Neuronal stem cell (in vitro differentiated cells): ENCODE measurements around the gene PPM1D.
"Not testable (repeated sequence)": the region's sequence is repeated elsewhere in the genome, so short reads cannot be mapped to it uniquely, and the experiment has no call there.

ENCODE experiments used
- DNase-seq: peaks from one replicate; pipeline ENCODE4 v3.0.0-alpha.2; 2013; ENCODE audit warnings: low spot score
- H2AFZ ChIP-seq: one replicate; pipeline ENCODE4 v1.6.1; 2013; ENCODE audit warnings: mild to moderate bottlenecking, low read length, inconsistent platforms
- H2AK5ac ChIP-seq: 2 replicates; pipeline ENCODE4 v1.6.1; 2013; ENCODE audit warnings: low read depth, mild to moderate bottlenecking, inconsistent platforms, low read length, moderate library complexity, mixed read lengths
- H2BK120ac ChIP-seq: 2 replicates; pipeline ENCODE4 v1.6.1; 2013; ENCODE audit warnings: low read depth, mild to moderate bottlenecking, inconsistent platforms, low read length, moderate library complexity, mixed read lengths
- H2BK12ac ChIP-seq: one replicate; pipeline ENCODE4 v1.6.1; 2013; ENCODE audit warnings: low read length, inconsistent platforms
- H2BK15ac ChIP-seq: 2 replicates; pipeline ENCODE4 v1.6.1; 2013; ENCODE audit warnings: mild to moderate bottlenecking, low read length, inconsistent platforms, mixed read lengths
- H2BK5ac ChIP-seq: one replicate; pipeline ENCODE4 v1.6.1; 2013; ENCODE audit warnings: inconsistent platforms, mild to moderate bottlenecking, low read length, moderate library complexity
- H3K14ac ChIP-seq: one replicate; pipeline ENCODE4 v1.6.1; 2013; ENCODE audit warnings: low read length, inconsistent platforms
- H3K18ac ChIP-seq: 2 replicates; pipeline ENCODE4 v1.6.1; 2013; ENCODE audit warnings: low read length, inconsistent platforms
- H3K23ac ChIP-seq: 2 replicates; pipeline ENCODE4 v1.6.1; 2013; ENCODE audit warnings: low read depth, mild to moderate bottlenecking, mixed read lengths, low read length, inconsistent platforms; ENCODE audit not compliant: poor library complexity
- H3K27ac ChIP-seq: replicated peaks from 3 replicates; pipeline ENCODE4 v1.5.1; 2013; ENCODE audit warnings: low read length, inconsistent platforms
- H3K27me3 ChIP-seq, 3 experiments: 2 replicates each; pipeline ENCODE4 v1.6.1; 2013; ENCODE audit warnings: low read length in 3 of 3, mild to moderate bottlenecking in 2 of 3, inconsistent platforms in 1 of 3, low read depth in 1 of 3, mixed read lengths in 1 of 3, moderate library complexity in 1 of 3; ENCODE audit not compliant: control insufficient read depth in 3 of 3, insufficient read depth in 3 of 3
- H3K36me3 ChIP-seq, 2 donors: replicated peaks in 1 of 2; 2 replicates each; pipeline ENCODE4 v1.6.1; 2013; ENCODE audit warnings: low read length in 2 of 2; ENCODE audit not compliant: control insufficient read depth in 2 of 2, insufficient read depth in 2 of 2
- H3K4ac ChIP-seq: 2 replicates; pipeline ENCODE4 v1.6.1; 2013; ENCODE audit warnings: inconsistent platforms, mild to moderate bottlenecking, low read length, moderate library complexity
- H3K4me1 ChIP-seq, 2 donors: 1 replicate in 1 of 2; 2 replicates in 1 of 2; pipeline ENCODE4 v1.6.1; 2013; ENCODE audit warnings: low read length in 2 of 2, low read depth in 1 of 2; ENCODE audit not compliant: control insufficient read depth in 2 of 2, insufficient read depth in 1 of 2
- H3K4me2 ChIP-seq: one replicate; pipeline ENCODE4 v1.6.1; 2013; ENCODE audit warnings: mild to moderate bottlenecking, low read length, inconsistent platforms; ENCODE audit not compliant: insufficient read depth, poor library complexity, severe bottlenecking
- H3K4me3 ChIP-seq, 2 donors: 2 replicates each; pipeline ENCODE4 v1.5.1; 2013; ENCODE audit warnings: low read length in 2 of 2, mild to moderate bottlenecking in 2 of 2, inconsistent platforms in 1 of 2, moderate library complexity in 1 of 2
- H3K79me1 ChIP-seq: one replicate; pipeline ENCODE4 v1.6.1; 2013; ENCODE audit warnings: low read depth, mild to moderate bottlenecking, inconsistent platforms, low read length, moderate library complexity
- H3K9ac ChIP-seq: one replicate; pipeline ENCODE4 v1.6.1; 2013; ENCODE audit warnings: mild to moderate bottlenecking, low read depth, low read length, inconsistent platforms; ENCODE audit not compliant: poor library complexity
- H3K9me3 ChIP-seq, 2 donors: replicated peaks in 1 of 2; 2 replicates each; pipeline versions ENCODE3 to v1.6.1; 2013; ENCODE audit warnings: low read length in 2 of 2, mild to moderate bottlenecking in 2 of 2, inconsistent platforms in 1 of 2, low read depth in 1 of 2, mixed read lengths in 1 of 2, moderate library complexity in 1 of 2; ENCODE audit not compliant: control insufficient read depth in 2 of 2, insufficient read depth in 1 of 2
- H4K8ac ChIP-seq: one replicate; pipeline ENCODE4 v1.6.1; 2013; ENCODE audit warnings: low read depth, mild to moderate bottlenecking, inconsistent platforms, low read length, moderate library complexity
- H4K91ac ChIP-seq: one replicate; pipeline ENCODE4 v1.6.1; 2013; ENCODE audit warnings: low read length, low read depth, mild to moderate bottlenecking, inconsistent platforms; ENCODE audit not compliant: poor library complexity
- WGBS, 2 donors: extraction: QIAGEN DNeasy Blood & Tissue Kit; methylation state at CpG; one replicate each; pipeline ENCODE4 v1.1.7; 2013; ENCODE audit warnings: missing lambda C conversion rate in 2 of 2, mixed read lengths in 1 of 2; ENCODE audit not compliant: insufficient read length in 2 of 2, insufficient replicate concordance in 1 of 2; ENCODE audit errors: extremely low coverage in 2 of 2; 5-methylcytosine and 5-hydroxymethylcytosine counted together

PPM1D gene

GRCh38 chr17:60613325-60613724 lies 13.3 kb downstream of the PPM1D start:
- Histone ChIP-seq H2BK15ac (no peak overlapping the region), H3K27me3 (no peaks in the 10 kb centered on the region), H3K4me3 (no peak overlapping the region), H3K4ac (no peak overlapping the region), H3K18ac (no peak overlapping the region), H2BK12ac (no peak overlapping the region), H3K79me1 (peaks cover 9% of the 10 kb centered on the region), H2AFZ (no peak overlapping the region), H3K27ac (no peak overlapping the region), H3K9ac (no peak overlapping the region), H3K23ac (peak overlapping the region; percentile 65), H2BK120ac (no peak overlapping the region), H3K36me3 (peaks cover 0 to 49% of the 10 kb centered on the region in 2 donors), H2AK5ac (no peak overlapping the region), H3K4me1 (no peaks in the 10 kb centered on the region), H4K8ac (no peak overlapping the region), H3K4me2 (no peak overlapping the region), H4K91ac (no peak overlapping the region), H2BK5ac (no peak overlapping the region), H3K14ac (no peak overlapping the region), H3K9me3 (peaks cover 1 to 17% of the 10 kb centered on the region in 2 donors)
- DNase-seq: no peak
- no CpG with 5 or more reads among the region's 19 CpGs for WGBS, 2 donors

GRCh38 chr17:60613796-60614195 lies 13.8 kb downstream of the PPM1D start:
- H3K9me3 ChIP-seq: peaks cover 1 to 16% of the 10 kb centered on the region in 2 donors
- H2BK15ac ChIP-seq, H2BK5ac ChIP-seq, H2AK5ac ChIP-seq, H3K27me3 ChIP-seq, H2BK120ac ChIP-seq, H3K79me1 ChIP-seq, H2BK12ac ChIP-seq, H4K8ac ChIP-seq, H3K4me2 ChIP-seq, H3K27ac ChIP-seq, DNase-seq, H3K9ac ChIP-seq, H2AFZ ChIP-seq, H3K4me1 ChIP-seq, H3K18ac ChIP-seq, H3K4ac ChIP-seq, H4K91ac ChIP-seq, H3K4me3 ChIP-seq, H3K14ac ChIP-seq: not testable (repeated sequence)
- H3K36me3 ChIP-seq: peaks cover 0 to 54% of the 10 kb centered on the region in 2 donors
- peak overlapping the region; percentile 65 for H3K23ac ChIP-seq
- no CpG with 5 or more reads among the region's 20 CpGs for WGBS, 2 donors

GRCh38 chr17:60614247-60614646 lies 14.3 kb downstream of the PPM1D start:
- H3K4me1 ChIP-seq, H2AFZ ChIP-seq, H2BK12ac ChIP-seq, H3K4me3 ChIP-seq, H3K9ac ChIP-seq, H2BK5ac ChIP-seq, H2BK120ac ChIP-seq, H3K79me1 ChIP-seq, H3K4me2 ChIP-seq, H4K8ac ChIP-seq, H3K18ac ChIP-seq, H2AK5ac ChIP-seq, H4K91ac ChIP-seq, H3K27me3 ChIP-seq, DNase-seq, H3K4ac ChIP-seq, H3K14ac ChIP-seq, H3K27ac ChIP-seq, H2BK15ac ChIP-seq, H3K23ac ChIP-seq: not testable (repeated sequence)
- H3K36me3 ChIP-seq: peaks cover 0 to 54% of the 10 kb centered on the region in 2 donors
- no CpG with 5 or more reads among the region's 3 CpGs for WGBS, 2 donors
- peaks cover 1 to 20% of the 10 kb centered on the region in 2 donors for H3K9me3 ChIP-seq

- Histone ChIP-seq H3K9me3 (peaks cover 1 to 20% of the 10 kb centered on the region in 2 donors), H4K91ac (no peak overlapping the region), H3K4me2 (no peak overlapping the region), H3K9ac (no peak overlapping the region), H3K27me3 (no peaks in the 10 kb centered on the region), H4K8ac (no peak overlapping the region), H3K23ac (no peak overlapping the region), H2BK12ac (no peak overlapping the region), H3K27ac (no peak overlapping the region), H2BK5ac (no peak overlapping the region), H2BK15ac (no peak overlapping the region), H2BK120ac (no peak overlapping the region), H3K4me1 (no peaks in the 10 kb centered on the region), H3K18ac (no peak overlapping the region), H3K79me1 (peaks cover 9% of the 10 kb centered on the region), H3K4ac (no peak overlapping the region), H3K36me3 (peaks cover 0 to 53% of the 10 kb centered on the region in 2 donors), H2AK5ac (no peak overlapping the region), H3K14ac (no peak overlapping the region), H2AFZ (no peak overlapping the region), H3K4me3 (no peak overlapping the region)
- no peak for DNase-seq
- no CpG with 5 or more reads among the region's 7 CpGs for WGBS, 2 donors
These were observed 15.1 kb downstream of the PPM1D start for GRCh38 chr17:60615108-60615507.
